ENCODE results near the gene CLEC2D.

CLEC2D gene

GRCh38 chr12:9699269-9699897 is 29.9 kb downstream of the CLEC2D start:
- in situ Hi-C loops (cut with MboI; ENCODE audit: low sequenced_read_pairs) = no loop called here

- in situ Hi-C loops (cut with MboI; ENCODE audit: low sequenced_read_pairs) = loop anchor here (25.0 kb wide), 1 partner anchor 363 kb away; no protein-coding TSS in a partner anchor
Measured at GRCh38 chr12:9699898-9700605, 30.5 kb downstream of the CLEC2D start.

GRCh38 chr12:9700606-9700956 is 31.1 kb downstream of the CLEC2D start:
- in situ Hi-C loops (cut with MboI; ENCODE audit: low sequenced_read_pairs) = loop anchor here (25.0 kb wide), 1 partner anchor 363 kb away; no protein-coding TSS in a partner anchor

DNA sequence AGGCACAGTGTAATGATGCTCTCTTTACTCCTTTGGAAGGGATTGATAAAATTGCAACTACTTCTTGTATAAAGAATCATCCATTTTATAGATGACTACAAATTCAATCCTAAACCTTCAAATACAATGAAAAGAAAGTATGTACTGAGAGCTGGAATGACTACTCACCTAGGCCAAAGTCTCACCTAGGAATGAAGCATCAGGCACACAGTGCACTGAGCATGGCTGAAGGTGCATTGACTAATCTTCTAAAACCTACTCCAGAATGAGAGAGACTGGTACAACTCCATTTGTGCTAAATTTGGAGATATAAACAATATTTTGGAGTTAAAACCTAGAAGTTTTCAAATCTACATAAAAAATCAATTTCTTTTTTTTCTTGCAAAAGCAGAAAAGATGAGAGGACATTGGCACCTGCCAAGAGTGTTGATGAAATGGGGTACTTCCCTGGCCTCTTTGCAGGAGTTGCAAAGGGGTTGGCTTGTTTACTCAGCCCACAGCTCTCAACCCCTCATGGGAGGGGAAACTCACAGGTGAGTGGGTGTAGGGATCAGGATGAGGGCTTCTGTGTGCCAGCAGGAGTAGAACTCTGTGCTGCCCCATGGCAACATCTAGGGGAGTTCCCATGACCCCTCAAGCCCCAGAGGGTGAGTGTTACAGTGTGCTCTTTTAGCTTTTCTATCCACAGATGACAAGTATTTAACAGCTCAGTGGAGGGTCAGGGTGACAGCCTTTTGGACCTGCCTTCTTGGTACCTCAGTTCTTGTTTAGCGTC is 32.1 kb downstream of the CLEC2D start:
- in situ Hi-C loops (cut with MboI; ENCODE audit: low sequenced_read_pairs) = loop anchor here (25.0 kb wide), 1 partner anchor 364 kb away; no protein-coding TSS in a partner anchor

GRCh38 chr12:9702255-9702654 is 32.7 kb downstream of the CLEC2D start:
- in situ Hi-C loops (cut with MboI; ENCODE audit: low sequenced_read_pairs) = loop anchor here (25.0 kb wide), 1 partner anchor 365 kb away; no protein-coding TSS in a partner anchor

GRCh38 chr12:9704561-9704960 is 35.0 kb downstream of the CLEC2D start:
- in situ Hi-C loops (cut with MboI; ENCODE audit: low sequenced_read_pairs) = loop anchor here (25.0 kb wide), 1 partner anchor 367 kb away; no protein-coding TSS in a partner anchor

GRCh38 chr12:9706086-9706685 is 36.7 kb downstream of the CLEC2D start:
- in situ Hi-C loops (cut with MboI; ENCODE audit: low sequenced_read_pairs) = loop anchor here (25.0 kb wide), 1 partner anchor 369 kb away; no protein-coding TSS in a partner anchor

DNA sequence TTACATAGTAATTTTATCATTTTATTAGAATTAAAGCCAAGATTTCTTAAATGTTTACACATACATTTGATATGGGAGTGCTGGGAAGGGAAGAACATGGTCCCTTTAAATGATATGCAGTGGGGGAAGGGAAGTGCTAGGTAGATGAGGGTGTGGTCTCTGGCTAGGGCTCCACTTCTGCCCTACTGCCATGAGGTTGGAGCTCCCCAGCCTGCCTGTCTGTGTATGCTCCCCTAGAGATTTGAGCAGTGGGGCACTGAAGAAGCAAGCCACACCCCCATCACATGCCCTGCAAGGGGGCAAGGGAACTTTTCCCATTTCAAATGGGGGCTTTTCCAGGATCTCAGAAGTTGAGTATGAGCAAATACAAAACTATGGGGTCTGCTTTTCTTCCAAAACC is 37.8 kb downstream of the CLEC2D start:
- in situ Hi-C loops (cut with MboI; ENCODE audit: low sequenced_read_pairs) = loop anchor here (25.0 kb wide), 1 partner anchor 370 kb away; no protein-coding TSS in a partner anchor

- in situ Hi-C loops (cut with MboI; ENCODE audit: low sequenced_read_pairs) = loop anchor here (25.0 kb wide), 1 partner anchor 371 kb away; no protein-coding TSS in a partner anchor
Measured at GRCh38 chr12:9707864-9708808, 38.6 kb downstream of the CLEC2D start.

- in situ Hi-C loops (cut with MboI; ENCODE audit: low sequenced_read_pairs) = loop anchor here (25.0 kb wide), 1 partner anchor 372 kb away; no protein-coding TSS in a partner anchor
Measured at GRCh38 chr12:9708853-9709252, 39.3 kb downstream of the CLEC2D start.

DNA sequence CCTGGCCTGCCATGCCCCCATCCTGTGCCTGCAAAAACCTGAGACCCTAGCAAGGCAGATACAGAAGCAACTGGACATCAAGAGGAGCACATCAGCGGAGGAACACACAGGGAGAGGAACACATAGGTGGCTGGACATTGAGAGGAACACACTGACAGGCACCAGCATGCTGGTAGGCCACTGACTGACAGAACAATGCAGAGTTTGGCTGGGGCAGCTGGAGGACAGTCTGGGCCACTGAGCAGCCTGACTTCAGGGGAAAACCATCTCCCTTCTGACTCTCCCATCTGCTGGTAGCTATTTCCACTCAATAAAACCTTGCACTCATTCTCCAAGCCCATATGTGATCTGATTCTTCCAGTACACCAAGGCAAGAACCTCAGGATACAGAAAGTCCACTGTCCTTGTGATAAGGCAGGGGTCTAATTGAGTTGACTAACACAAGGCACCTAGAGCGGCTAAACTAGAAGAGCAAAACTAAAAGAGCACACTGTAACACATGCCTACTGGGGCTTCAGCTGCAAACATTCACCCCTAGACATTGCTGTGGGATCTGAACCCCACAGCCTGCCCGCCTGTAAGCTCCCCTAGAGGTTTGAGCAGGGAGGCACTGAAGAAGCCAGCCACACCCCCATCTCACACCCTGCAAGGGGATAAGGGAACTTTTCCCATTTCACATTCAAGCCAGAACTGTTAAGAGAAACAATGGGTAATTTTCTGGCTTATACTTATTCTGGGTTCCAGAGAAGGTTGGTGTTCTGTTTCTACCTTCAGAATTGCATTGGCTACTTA is 41.3 kb downstream of the CLEC2D start:
- in situ Hi-C loops (cut with MboI; ENCODE audit: low sequenced_read_pairs) = loop anchor here (25.0 kb wide), 1 partner anchor 373 kb away; no protein-coding TSS in a partner anchor

DNA sequence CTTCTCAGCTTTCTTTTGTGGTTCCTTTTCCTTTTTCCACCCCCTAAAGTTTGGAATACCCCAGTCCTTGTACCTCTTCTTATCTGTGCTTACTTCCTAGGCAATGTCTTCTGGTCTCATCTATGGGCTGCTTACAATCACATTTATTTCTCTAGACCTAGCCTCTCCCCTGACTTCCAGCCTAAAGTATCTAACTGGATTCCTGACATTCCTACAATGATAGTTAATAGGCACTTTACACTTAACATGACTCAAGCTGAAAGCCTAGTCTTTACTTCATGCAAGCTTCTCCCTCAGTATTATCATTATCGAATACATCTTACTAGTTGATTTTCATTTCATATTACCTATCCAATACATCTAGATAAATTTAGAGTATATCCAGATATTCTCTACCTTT is 42.2 kb downstream of the CLEC2D start:
- in situ Hi-C loops (cut with MboI; ENCODE audit: low sequenced_read_pairs) = loop anchor here (25.0 kb wide), 1 partner anchor 374 kb away; no protein-coding TSS in a partner anchor

DNA sequence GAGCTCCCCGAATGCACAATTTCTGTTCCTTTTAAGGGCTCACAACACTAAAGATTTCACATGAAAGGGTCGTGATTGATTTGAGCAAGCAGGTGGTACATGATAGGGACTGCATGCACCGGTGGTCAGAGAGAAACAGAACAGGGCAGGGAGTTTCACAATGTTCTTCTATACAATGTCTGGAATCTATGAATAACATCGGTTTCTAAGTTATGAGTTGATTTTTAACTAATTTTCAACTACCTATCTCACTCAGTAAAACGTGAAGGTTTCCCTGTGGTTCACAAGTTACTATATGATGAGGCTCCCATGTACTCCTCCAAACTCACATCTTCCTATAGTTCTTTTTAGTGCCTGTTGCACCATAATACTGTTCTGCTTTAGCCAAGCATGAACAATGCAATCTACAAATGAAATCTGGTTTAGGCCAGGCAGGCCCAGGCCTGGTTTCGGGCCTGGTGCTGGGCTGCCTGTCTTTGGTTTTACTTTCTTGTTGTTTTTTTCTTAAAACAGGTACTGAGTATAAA is 43.6 kb downstream of the CLEC2D start:
- in situ Hi-C loops (cut with MboI; ENCODE audit: low sequenced_read_pairs) = loop anchor here (25.0 kb wide), 1 partner anchor 376 kb away; no protein-coding TSS in a partner anchor

DNA sequence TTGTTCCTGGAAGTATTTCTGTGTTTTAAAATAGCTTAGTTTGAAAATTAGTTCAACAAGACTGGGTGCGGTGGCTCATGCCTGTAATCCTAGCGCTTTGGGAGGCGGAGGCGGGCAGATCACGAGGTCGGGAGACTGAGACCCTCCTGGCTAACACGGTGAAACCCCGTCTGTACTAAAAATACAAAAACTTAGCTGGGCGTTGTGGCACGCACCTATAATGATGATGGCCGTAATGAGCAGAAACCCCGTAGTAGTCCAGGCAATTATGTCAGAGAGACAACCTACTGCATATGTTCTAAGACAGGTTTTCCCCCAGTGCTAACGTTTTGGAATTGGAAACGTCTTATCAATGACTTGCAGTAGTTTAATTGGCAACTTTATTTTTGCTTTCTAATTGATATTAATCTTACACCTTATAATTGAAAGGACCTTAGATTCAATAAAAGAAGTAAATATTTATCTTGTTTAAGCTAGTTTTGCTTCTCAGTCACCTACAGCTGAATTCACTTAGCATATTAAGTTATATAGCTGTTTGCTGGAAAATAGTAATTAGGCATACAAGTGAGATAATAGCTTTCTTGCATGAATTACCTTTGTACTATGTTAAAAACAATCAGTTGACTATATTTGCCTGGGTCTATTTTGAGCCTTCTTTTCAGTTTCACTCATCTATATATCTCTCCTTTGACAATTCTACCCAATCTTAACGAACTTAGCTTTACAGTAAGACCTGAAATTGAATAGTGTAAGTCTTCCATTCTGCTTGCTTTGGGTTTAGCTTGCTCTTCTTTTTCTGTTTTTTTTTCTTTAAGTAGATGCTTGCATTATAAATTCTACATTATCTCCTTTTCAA is 47.8 kb downstream of the CLEC2D start:
- in situ Hi-C loops (cut with MboI; ENCODE audit: low sequenced_read_pairs) = loop anchor here (25.0 kb wide), 1 partner anchor 380 kb away; no protein-coding TSS in a partner anchor

DNA sequence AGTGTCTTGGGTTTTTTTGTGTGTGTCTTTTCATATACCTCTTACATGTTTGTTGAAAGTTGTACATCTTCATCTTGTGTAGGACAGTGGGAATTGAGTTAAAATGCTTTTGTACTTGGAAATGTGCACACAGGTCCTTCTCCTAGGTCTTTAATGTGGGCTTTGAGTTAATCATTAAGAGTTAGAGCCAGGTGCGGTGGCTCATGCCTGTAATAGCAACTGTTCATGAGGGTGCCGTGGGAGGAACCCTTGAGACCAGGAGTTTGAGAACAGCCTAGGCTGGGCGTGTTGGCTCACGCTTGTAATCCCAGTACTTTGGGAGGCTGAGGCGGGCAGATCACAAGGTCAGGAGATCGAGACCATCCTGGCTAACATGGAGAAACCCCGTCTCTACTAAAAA is 49.5 kb downstream of the CLEC2D start:
- in situ Hi-C loops (cut with MboI; ENCODE audit: low sequenced_read_pairs) = loop anchor here (25.0 kb wide), 1 partner anchor 382 kb away; no protein-coding TSS in a partner anchor

GRCh38 chr12:9719790-9720189 is 50.3 kb downstream of the CLEC2D start:
- in situ Hi-C loops (cut with MboI; ENCODE audit: low sequenced_read_pairs) = loop anchor here (25.0 kb wide), 1 partner anchor 382 kb away; no protein-coding TSS in a partner anchor

GRCh38 chr12:9721394-9722092 is 52.0 kb downstream of the CLEC2D start:
- in situ Hi-C loops (cut with MboI; ENCODE audit: low sequenced_read_pairs) = loop anchor here (25.0 kb wide), 1 partner anchor 384 kb away; no protein-coding TSS in a partner anchor
